Cardiac fibroblast (primary cell): ENCODE measurements around the gene GALNT13.

Experiments
- DNase-seq, 2 donors: peaks; one replicate each; pipeline versions ENCODE4 v3.0.0 to v3.0.0-alpha.2; 2010; ENCODE audit warnings: low read depth in 2 of 2
- H3K4me3 ChIP-seq, 2 donors: replicated peaks in 1 of 2; 1 replicate in 1 of 2; 2 replicates in 1 of 2; pipeline ENCODE4 v1.5.1; 2011; ENCODE audit warnings: low read depth in 2 of 2, low read length in 2 of 2, mild to moderate bottlenecking in 2 of 2, moderate library complexity in 1 of 2
- CTCF ChIP-seq: IDR thresholded peaks from one replicate; pipeline ENCODE4 v1.5.1; 2011; ENCODE audit warnings: low read depth, mild to moderate bottlenecking, low read length, inconsistent platforms

Gene GALNT13

GRCh38 chr2:154140249-154141025 lies 268.7 kb downstream of the GALNT13 start:
- no peak for DNase-seq
- H3K4me3 ChIP-seq, result no peak overlapping the region
- no peak for TF ChIP-seq CTCF

DNA sequence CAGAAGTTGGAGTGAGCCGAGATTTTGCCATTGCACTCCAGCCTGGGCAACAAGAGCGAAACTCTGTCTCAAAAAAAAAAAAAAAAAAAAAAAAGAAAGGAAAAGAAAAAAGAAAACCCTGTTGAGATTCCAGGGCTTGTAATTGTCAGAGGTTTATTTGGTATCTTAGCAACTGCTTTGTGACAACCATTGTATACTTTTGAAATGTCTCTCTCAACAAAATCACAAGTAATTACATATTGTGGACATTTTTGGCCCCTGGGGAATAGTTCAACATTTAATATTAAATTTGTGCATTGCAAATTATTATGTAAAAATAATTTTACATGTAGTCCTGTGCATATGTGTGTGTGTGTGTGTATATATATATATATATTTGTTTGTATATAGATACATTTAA lies 270.8 kb downstream of the GALNT13 start:
- DNase-seq, result no peak
- TF ChIP-seq CTCF, result no peak

GRCh38 chr2:154143105-154143504 lies 271.4 kb downstream of the GALNT13 start:
- no peak overlapping the region for H3K4me3 ChIP-seq
- TF ChIP-seq CTCF, result no peak
- no peak for DNase-seq

More for the DNA sequence above, 270.8 kb downstream of the GALNT13 start:
- no peak overlapping the region for H3K4me3 ChIP-seq

GRCh38 chr2:154158101-154158500 lies 286.4 kb downstream of the GALNT13 start:
- TF ChIP-seq CTCF, result no peak
- peak in 1 of 2 donors; percentile 6 for DNase-seq
- no peak overlapping the region for H3K4me3 ChIP-seq

DNA sequence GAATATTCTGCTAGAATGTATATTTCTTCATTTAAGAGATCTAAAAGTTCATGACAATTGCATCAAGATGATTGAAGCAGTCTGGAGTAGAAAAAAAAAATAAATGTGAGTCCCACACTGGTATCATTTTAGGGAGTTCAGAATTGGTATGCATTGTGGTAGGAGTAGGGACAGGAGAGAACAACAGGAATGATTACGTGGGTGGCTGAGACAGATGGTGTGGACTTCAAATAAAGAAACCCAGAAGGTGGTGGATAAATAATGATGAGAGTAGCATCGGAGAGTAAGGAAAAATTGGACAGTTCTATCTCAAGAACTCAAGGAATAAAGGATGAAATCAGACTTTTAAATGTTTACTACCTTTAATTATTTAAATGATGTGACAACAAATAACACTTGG lies 289.6 kb downstream of the GALNT13 start:
- H3K4me3 ChIP-seq, result no peak overlapping the region
- no peak for DNase-seq
- no peak for TF ChIP-seq CTCF

GRCh38 chr2:154170400-154170799 lies 298.7 kb downstream of the GALNT13 start:
- no peak for TF ChIP-seq CTCF
- H3K4me3 ChIP-seq, result no peak overlapping the region

GRCh38 chr2:154173164-154173563 lies 301.4 kb downstream of the GALNT13 start:
- TF ChIP-seq CTCF, result no peak
- no peak for DNase-seq
- no peak overlapping the region for H3K4me3 ChIP-seq

More at GRCh38 chr2:154170400-154170799, 298.7 kb downstream of the GALNT13 start:
- no peak for DNase-seq
